GM21529 (cell line): Measurements from ENCODE around the gene OSBPL2.

Experiments used
- ATAC-seq: cut with Tn5 transposase; IDR thresholded peaks from one replicate; pipeline ENCODE4 v1.9.1; 2021; ENCODE audit not compliant: unreplicated experiment

OSBPL2 gene

GRCh38 chr20:62219992-62220665 is 18.2 kb upstream of the OSBPL2 start, which contains the start of gene HRH3:
Gene HRH3, minus strand, starts transcription at chr20:62220278. Its CDS starts 308 bp downstream, at chr20:62219970.
- ATAC-seq, result no peak

DNA sequence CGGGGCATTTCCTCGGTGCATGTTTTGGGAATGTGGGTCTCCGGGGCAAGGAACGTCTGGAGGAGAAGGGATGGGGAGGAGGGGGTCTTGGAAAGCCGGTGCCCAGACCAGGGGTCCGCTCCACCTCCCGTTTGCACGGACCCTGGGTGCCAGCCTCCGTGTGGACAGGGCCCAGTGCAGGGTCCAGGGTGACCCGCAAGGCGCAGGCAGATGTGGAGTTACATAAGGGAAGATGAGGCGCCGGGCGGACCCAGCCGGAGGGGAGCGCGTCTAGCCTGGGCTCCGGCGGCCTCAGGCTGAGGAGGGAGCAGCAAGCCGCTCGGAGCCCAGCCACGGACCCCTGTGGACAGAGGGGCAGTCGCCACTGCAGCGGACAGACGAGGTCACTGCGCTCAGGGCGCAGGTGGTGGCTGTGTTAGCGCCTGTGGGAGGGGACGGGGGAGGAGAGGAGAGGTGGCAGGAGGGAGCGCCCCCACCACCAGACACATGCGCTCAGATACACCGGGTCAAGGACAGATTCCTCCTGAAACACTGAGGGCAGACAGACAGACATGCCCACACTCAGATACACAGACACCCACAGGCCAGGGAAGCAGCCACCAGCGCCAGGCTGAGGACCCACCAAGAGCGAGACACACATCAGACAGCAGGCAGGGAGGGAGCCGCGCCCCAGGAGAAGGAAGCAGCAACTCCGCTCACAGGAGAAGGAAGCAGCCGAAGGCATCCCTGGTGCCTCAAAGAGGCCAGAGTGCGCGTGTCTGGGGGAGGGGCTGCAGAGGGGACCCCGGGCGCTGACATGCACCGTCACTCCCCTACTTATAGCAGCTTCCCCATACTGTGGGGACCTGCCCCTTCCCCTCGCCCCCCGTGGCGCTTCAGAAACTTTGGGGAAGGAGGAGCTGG is 17.4 kb upstream of the OSBPL2 start:
- no peak for ATAC-seq

DNA sequence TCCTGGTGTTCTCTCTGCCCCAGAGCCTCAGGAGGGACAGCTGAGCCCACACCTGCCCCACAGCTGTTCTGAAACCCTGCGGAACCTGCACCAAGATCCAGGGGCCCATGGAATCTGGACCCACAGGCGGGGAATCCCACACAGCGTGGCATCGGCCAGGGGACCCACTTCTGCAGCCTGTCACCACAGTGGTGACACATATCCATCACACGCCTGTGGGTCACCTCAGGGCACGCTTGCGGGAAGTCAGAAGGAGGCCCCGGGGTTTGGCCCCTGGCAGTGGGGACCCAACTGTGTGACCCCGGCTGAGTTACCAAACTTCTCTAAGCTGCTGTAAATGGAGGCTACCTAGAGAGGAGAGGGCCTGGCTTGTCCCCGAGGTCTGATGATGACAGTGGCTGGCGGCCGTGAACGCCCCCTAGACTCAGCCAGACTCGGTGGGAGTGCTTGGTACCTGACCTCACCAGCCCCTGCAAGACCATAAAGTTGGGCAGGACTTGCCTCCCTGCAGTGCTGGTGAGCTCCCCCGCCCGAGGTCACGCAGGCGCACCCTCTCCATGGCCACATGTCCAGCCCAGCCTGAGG is 16.0 kb upstream of the OSBPL2 start:
- ATAC-seq, result no peak

GRCh38 chr20:62222972-62223371 is 15.3 kb upstream of the OSBPL2 start:
- ATAC-seq, result no peak

DNA sequence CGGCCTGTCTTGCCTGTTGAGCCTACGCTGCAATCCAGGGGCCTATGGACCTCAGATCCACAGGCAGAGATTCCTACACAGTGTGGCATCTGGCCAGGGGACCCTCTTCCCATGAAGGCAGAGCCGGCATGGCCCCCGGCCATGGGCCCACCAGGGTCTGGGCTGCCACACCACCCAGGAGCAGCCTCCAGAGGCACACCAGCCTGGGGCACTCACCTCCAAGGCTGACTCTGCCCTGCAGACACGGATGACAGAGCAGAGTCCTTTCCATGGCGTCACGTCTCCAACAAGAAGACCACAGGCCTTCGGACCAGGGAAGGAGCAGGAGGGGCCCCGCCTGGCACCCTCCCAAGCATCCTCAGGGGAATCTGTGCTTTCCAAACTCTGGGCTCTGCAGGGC is 14.8 kb upstream of the OSBPL2 start:
- no peak for ATAC-seq

DNA sequence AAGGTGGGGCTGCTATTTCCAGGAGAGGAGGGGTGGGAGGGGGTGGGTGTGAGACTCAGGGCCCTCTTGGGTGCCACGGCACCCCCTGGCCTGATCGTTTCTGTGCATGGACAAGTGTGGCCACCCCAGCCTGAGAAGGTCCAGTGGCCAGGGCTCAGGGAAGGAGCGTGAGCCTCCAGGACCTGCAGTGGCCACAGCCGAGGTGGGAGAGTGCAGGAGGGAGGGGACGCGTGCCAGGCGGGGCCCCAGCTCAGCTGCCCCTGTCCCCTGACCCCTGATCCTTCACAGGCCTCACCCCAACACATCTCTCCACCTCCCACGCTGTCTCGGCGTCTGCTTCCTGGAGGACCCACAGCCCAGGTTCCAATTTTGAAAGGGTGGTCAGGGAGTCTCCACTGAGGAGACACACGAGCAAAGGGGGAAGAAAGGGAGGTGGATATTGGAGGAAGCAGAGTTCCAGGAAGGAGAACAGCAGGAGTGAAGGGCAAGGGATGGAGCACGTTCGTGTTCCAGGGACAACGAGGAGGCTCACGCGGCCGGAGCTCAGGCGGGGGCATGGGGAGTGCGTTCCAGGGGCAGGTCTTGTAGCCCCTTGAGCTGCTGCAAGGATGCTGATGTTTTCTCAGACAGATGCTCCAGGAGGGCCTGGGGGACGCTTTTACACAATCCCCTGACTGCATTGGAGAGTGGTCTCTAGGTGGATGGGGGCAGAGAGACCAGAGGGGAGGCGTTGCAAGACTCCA is 14.0 kb upstream of the OSBPL2 start:
- ATAC-seq, result no peak

DNA sequence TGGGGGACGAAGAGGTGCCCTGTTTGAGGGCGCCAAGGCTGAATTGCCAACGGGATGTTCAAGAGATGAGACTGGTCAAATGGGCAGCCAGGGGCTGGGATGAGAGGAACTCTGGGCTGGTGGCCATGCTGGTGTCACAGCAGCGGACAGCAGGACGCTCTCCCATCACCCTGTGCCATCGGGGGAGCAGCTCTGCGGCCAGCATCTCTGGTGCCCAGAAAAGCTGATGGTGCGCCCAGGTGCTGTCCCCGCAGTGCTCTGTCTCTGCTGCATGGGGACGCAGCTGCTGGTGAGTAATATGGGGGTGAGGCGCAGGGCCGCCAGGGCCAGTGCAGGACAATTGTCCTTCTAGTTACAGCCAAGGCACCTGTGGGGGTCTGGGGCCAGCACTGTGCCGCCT is 13.3 kb upstream of the OSBPL2 start:
- no peak for ATAC-seq

- no peak for ATAC-seq
Measured at GRCh38 chr20:62225820-62226635, 12.3 kb upstream of the OSBPL2 start.

GRCh38 chr20:62226707-62227590 is 11.4 kb upstream of the OSBPL2 start:
- ATAC-seq, result no peak

- no peak for ATAC-seq
Measured at GRCh38 chr20:62227591-62227976, 10.7 kb upstream of the OSBPL2 start.

GRCh38 chr20:62227977-62228958 is 10.1 kb upstream of the OSBPL2 start:
- no peak for ATAC-seq

- ATAC-seq, result no peak
Measured at GRCh38 chr20:62228982-62229545, 9.3 kb upstream of the OSBPL2 start.

DNA sequence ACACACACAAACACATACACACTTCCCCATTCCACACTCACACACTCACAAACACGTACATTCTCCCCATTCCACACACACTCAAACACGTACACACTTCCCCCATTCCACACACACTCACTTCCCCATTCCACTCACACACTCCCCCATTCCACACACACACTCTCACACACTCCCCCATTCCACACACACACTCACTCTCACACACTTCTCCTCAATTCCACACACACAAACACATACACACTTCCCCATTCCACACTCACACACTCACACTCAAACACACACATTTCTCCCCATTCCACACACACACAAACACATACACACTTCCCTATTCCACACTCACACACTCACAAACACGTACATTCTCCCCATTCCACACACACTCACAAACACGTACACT is 8.7 kb upstream of the OSBPL2 start:
- no peak for ATAC-seq

DNA sequence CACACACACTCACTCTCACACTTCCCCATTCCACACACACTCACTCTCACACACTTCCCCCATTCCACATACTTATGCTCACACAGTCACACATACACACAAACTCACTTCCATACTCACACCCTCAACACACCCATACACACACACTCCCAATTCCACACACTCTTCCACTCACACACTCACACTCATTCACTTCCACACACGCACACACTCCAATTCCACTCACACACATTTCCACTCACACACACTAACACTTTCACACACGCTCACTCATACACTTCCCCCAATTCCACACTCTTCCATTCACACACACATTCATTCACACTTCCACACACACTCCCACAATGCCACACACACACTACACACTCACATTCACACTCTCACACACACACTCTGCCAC is 8.0 kb upstream of the OSBPL2 start:
- no peak for ATAC-seq

- no peak for ATAC-seq
Measured at GRCh38 chr20:62230696-62231095, 7.6 kb upstream of the OSBPL2 start.

DNA sequence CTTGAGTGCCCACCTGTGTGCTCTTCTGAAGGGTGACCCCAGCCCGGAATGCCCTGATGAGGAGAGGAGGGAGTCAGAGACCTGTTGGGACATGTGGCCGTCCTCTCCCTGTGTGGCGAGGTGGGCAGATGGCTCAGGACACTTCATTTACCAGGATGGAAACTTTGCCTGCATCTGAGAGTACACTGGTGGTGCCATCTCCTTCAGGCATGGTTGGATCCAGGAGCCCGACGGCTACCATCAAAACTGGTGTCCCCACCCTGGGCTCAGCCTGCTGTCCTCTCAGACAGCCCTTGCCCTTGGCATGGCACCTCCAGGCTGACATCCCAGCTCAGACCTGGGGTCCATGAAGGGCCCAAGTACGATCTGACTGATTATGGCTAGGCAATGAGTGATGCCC is 7.0 kb upstream of the OSBPL2 start:
- no peak for ATAC-seq

DNA sequence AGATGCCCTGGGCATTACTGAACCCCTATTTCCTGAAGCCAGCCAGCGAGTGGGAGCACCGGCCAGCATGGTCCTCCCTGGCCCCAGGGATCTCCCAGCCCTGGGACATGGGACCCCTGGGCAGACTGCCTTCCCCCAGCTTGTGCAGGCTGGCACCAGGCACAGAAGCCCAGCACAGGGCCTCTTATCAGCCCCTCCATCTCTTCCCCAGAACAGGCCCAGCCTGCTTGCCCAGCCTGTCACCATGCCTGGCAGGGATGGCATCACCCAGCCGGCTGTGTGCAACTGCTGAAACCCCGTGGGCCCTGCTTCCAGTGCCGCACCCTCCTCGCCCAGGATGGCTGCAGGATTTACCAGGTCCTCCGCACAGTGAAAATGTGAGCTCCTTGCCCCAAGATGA is 6.1 kb upstream of the OSBPL2 start:
- no peak for ATAC-seq
